ENCODE data around the gene CABS1. TPM values are rescaled to one million over a fixed set of nuclear protein-coding genes. Genes with fewer than 3 reads are reported as not detected.

The CABS1 gene
- polyA plus RNA-seq, 3 donors: not detected

GRCh38 chr4:70359115-70359661 is 24.4 kb downstream of the CABS1 start:
- WGBS (ENCODE audit: insufficient coverage): no CpG with 5 or more reads among the region's 3 CpGs
- no peak for TF ChIP-seq CTCF (IDR thresholded peaks at IDR 0.05)
- no peak overlapping the region for H3K27ac Mint-ChIP-seq

GRCh38 chr4:70360460-70360859 is 25.7 kb downstream of the CABS1 start, which contains the start of gene SMR3A:
SMR3A (plus strand) TSS chr4:70360760; CDS start chr4:70362116, 1,356 bp downstream.
- DNase-seq: no peak
- Histone ChIP-seq H3K4me1 (ENCODE audit: control insufficient read depth in 1 of 2, insufficient read depth in 2 of 2, low read length in 2 of 2) (no peaks in the 10 kb centered on the region), H2AFZ (ENCODE audit: insufficient read depth, low read depth, low read length, poor library complexity, severe bottlenecking) (no peak within 1 kb of the TSS), H3K27me3 (ENCODE audit: control insufficient read depth in 2 of 2, insufficient read depth in 2 of 2, low read length in 2 of 2) (no peaks in the 10 kb centered on the region), H3K9ac (ENCODE audit: insufficient read depth, low read length, poor library complexity, severe bottlenecking) (no peak within 1 kb of the TSS), H3K4me2 (replicated peaks; ENCODE audit: extremely low read depth, low read length, poor library complexity, severe bottlenecking) (no peak within 1 kb of the TSS), H3K27ac (ENCODE audit: low read depth in 1 of 2, low read length in 2 of 2) (no peak within 1 kb of the TSS), H3K79me2 (ENCODE audit: insufficient read depth, low read length) (no peaks in the 10 kb centered on the region), H3K4me3 (replicated peaks in 1 of 3; ENCODE audit: low read depth in 2 of 3, low read length in 3 of 3) (no peak within 1 kb of the TSS), H3K9me3 (replicated peaks in 1 of 2; ENCODE audit: control insufficient read depth in 1 of 2, insufficient read depth in 1 of 2, low read length in 2 of 2) (no peaks in the 10 kb centered on the region), H4K20me1 (ENCODE audit: insufficient read depth, low read length) (no peaks in the 10 kb centered on the region), H3K36me3 (replicated peaks in 1 of 2; ENCODE audit: control insufficient read depth in 1 of 2, insufficient read depth in 2 of 2, low read length in 2 of 2) (no peaks in the 10 kb centered on the region)
- Mint-ChIP-seq H3K27ac (no peak within 1 kb of the TSS), H3K36me3 (no peaks in the 10 kb centered on the region), H3K27me3 (ENCODE audit: low read depth in 3 of 3) (no peaks in the 10 kb centered on the region), H3K9me3 (peaks cover 0 to 2% (median 0%) of the 10 kb centered on the region in 7 donors), H3K4me1 (no peaks in the 10 kb centered on the region), H3K4me3 (no peak within 1 kb of the TSS)
- no peak for TF ChIP-seq CTCF (IDR thresholded peaks at IDR 0.05)
- intact Hi-C loops (cut with micrococcal nuclease): no loop called here
- WGBS (ENCODE audit: insufficient coverage): no CpG with 5 or more reads among the region's 3 CpGs

More at GRCh38 chr4:70359115-70359661, 24.4 kb downstream of the CABS1 start:
- intact Hi-C loops (cut with micrococcal nuclease): no loop called here
- Histone ChIP-seq H3K79me2 (ENCODE audit: insufficient read depth, low read length) (no peaks in the 10 kb centered on the region), H3K36me3 (replicated peaks in 1 of 2; ENCODE audit: control insufficient read depth in 1 of 2, insufficient read depth in 2 of 2, low read length in 2 of 2) (no peaks in the 10 kb centered on the region), H3K27me3 (ENCODE audit: control insufficient read depth in 2 of 2, insufficient read depth in 2 of 2, low read length in 2 of 2) (no peaks in the 10 kb centered on the region), H3K9ac (ENCODE audit: insufficient read depth, low read length, poor library complexity, severe bottlenecking) (no peak overlapping the region), H3K9me3 (replicated peaks in 1 of 2; ENCODE audit: control insufficient read depth in 1 of 2, insufficient read depth in 1 of 2, low read length in 2 of 2) (no peaks in the 10 kb centered on the region), H3K4me1 (ENCODE audit: control insufficient read depth in 1 of 2, insufficient read depth in 2 of 2, low read length in 2 of 2) (no peaks in the 10 kb centered on the region), H3K27ac (ENCODE audit: low read depth in 1 of 2, low read length in 2 of 2) (no peak overlapping the region), H3K4me2 (replicated peaks; ENCODE audit: extremely low read depth, low read length, poor library complexity, severe bottlenecking) (no peak overlapping the region), H2AFZ (ENCODE audit: insufficient read depth, low read depth, low read length, poor library complexity, severe bottlenecking) (no peak overlapping the region), H3K4me3 (replicated peaks in 1 of 3; ENCODE audit: low read depth in 2 of 3, low read length in 3 of 3) (no peak overlapping the region), H4K20me1 (ENCODE audit: insufficient read depth, low read length) (no peaks in the 10 kb centered on the region)
- Mint-ChIP-seq H3K4me1 (no peaks in the 10 kb centered on the region), H3K9me3 (no peaks in the 10 kb centered on the region), H3K27me3 (ENCODE audit: low read depth in 3 of 3) (no peaks in the 10 kb centered on the region), H3K36me3 (no peaks in the 10 kb centered on the region), H3K4me3 (no peak overlapping the region)
- DNase-seq: no peak

All from CD14-positive monocyte (primary cell).